Bronchus fibroblast of lung (primary cell): ENCODE results near the gene AURKA. TPM values are rescaled to one million over a fixed set of nuclear protein-coding genes. Genes with fewer than 3 reads are reported as not detected.

ENCODE experiments used
- total RNA-seq: library from RNA; depleted of rRNA; stranded (reverse); fragments of >200 nt; gene quantifications from 2 replicates; pipeline ENCODE4 v1.2.3, GENCODE V29; 2015

Gene AURKA
- 81.8 and 83.7 TPM in 2 replicates for total RNA-seq

GRCh38 chr20:56392132-56392880 lies at the start of gene AURKA, which contains the start of gene CSTF1:
AURKA (minus strand) TSS chr20:56392215; CDS start chr20:56388197, 4,018 bp downstream.
CSTF1 (plus strand) TSS chr20:56392645; CDS start chr20:56395553, 2,908 bp downstream.

GRCh38 chr20:56411759-56412472 lies 19.9 kb upstream of the AURKA start, which contains the start of gene CASS4:
CASS4 (plus strand) TSS chr20:56412260; CDS start chr20:56412459, 199 bp downstream.

GRCh38 chr20:56358600-56359211 lies 33.3 kb downstream of the AURKA start, which contains the start of gene FAM210B:
FAM210B (plus strand) TSS chr20:56358974; CDS start chr20:56359006, 32 bp downstream.

Other genes with a start within 250 kb of the AURKA start
- gene MC3R, start 143.5 kb downstream of the AURKA start, total RNA-seq: not detected in 2 replicates
- 25.6 and 26.6 TPM in 2 replicates for gene FAM210B, start 33.2 kb downstream of the AURKA start, total RNA-seq
- 34.0 and 44.2 TPM in 2 replicates for gene CSTF1, start 430 bp upstream of the AURKA start, total RNA-seq
- 2.2 and 2.4 TPM in 2 replicates for gene CASS4, start 20.0 kb upstream of the AURKA start, total RNA-seq
- gene RTF2, start 76.4 kb upstream of the AURKA start, total RNA-seq: 63.7 and 64.1 TPM in 2 replicates
- not detected in 2 replicates for gene FAM209A, start 132.5 kb upstream of the AURKA start, total RNA-seq
- not detected in 2 replicates for gene FAM209B, start 141.0 kb upstream of the AURKA start, total RNA-seq
- gene TFAP2C, start 237.1 kb upstream of the AURKA start, total RNA-seq: not detected in 2 replicates